Panc1 (cell line): Measurements from ENCODE around the gene SMCO3.

Experiments
- POLR2AphosphoS5 ChIP-seq: IDR thresholded peaks from 2 replicates; pipeline ENCODE4 v1.6.1; 2012; ENCODE audit warnings: mild to moderate bottlenecking, low read depth, low read length, moderate library complexity
- REST ChIP-seq, 2 experiments: IDR thresholded peaks; 2 replicates each; pipeline ENCODE4 v1.6.1; 2011 to 2012; ENCODE audit warnings: low read depth in 2 of 2, control low read depth in 1 of 2, low read length in 1 of 2, mild to moderate bottlenecking in 1 of 2, moderate library complexity in 1 of 2; ENCODE audit not compliant: insufficient read depth in 1 of 2
- SIN3A ChIP-seq: IDR thresholded peaks from 2 replicates; pipeline ENCODE4 v1.6.1; 2012; ENCODE audit warnings: low read depth, mild to moderate bottlenecking, low read length, moderate library complexity, borderline replicate concordance; ENCODE audit not compliant: insufficient read depth
- TF ChIP-seq, protein P1 (sequence below): fragments of 450-650 bp; IDR thresholded peaks from 2 replicates; pipeline ENCODE4 v1.5.1; 2017; ENCODE audit warnings: mild to moderate bottlenecking

- TF ChIP-seq SIN3A (no peak), REST (IDR thresholded peaks at IDR 0.05; ENCODE audit: insufficient read depth in 1 of 2, low read depth in 2 of 2, low read length in 1 of 2) (no peak), POLR2AphosphoS5 (no peak)
- TF ChIP-seq, protein P1, sequence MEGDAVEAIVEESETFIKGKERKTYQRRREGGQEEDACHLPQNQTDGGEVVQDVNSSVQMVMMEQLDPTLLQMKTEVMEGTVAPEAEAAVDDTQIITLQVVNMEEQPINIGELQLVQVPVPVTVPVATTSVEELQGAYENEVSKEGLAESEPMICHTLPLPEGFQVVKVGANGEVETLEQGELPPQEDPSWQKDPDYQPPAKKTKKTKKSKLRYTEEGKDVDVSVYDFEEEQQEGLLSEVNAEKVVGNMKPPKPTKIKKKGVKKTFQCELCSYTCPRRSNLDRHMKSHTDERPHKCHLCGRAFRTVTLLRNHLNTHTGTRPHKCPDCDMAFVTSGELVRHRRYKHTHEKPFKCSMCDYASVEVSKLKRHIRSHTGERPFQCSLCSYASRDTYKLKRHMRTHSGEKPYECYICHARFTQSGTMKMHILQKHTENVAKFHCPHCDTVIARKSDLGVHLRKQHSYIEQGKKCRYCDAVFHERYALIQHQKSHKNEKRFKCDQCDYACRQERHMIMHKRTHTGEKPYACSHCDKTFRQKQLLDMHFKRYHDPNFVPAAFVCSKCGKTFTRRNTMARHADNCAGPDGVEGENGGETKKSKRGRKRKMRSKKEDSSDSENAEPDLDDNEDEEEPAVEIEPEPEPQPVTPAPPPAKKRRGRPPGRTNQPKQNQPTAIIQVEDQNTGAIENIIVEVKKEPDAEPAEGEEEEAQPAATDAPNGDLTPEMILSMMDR: no peak
Observed at GRCh38 chr12:14842315-14842714, 28.3 kb upstream of the SMCO3 start.
